ENCODE measurements around the gene KAT6B. TPM values are rescaled to one million over a fixed set of nuclear protein-coding genes. Genes with fewer than 3 reads are reported as not detected.

The KAT6B gene
- total RNA-seq, 1 donor from 2014 or later, result 21.3 TPM

- H3K4me1 ChIP-seq, result peaks cover 14% of the 10 kb centered on the region
- no peaks in the 10 kb centered on the region for H3F3A ChIP-seq (ENCODE audit: low read depth)
- H3K79me2 ChIP-seq (ENCODE audit: low read depth), result peaks cover 52% of the 10 kb centered on the region
- no peak overlapping the region for H3K4me2 ChIP-seq
- H3K9me3 ChIP-seq (ENCODE audit: low read depth), result no peaks in the 10 kb centered on the region
- TF ChIP-seq CTCF (IDR thresholded peaks at IDR 0.05) (no peak), EZH2phosphoT487 (IDR thresholded peaks at IDR 0.05) (no peak), EZH2 (IDR thresholded peaks at IDR 0.05) (no peak)
- no peak overlapping the region for H3K4me3 Mint-ChIP-seq
- no peaks in the 10 kb centered on the region for H3K27me3 Mint-ChIP-seq (ENCODE audit: insufficient read depth, low read depth)
- H3K27ac Mint-ChIP-seq, result no peak overlapping the region
- peaks cover 7% of the 10 kb centered on the region for H3K4me1 Mint-ChIP-seq
- no peak overlapping the region for H3K4me3 ChIP-seq
- H3K9ac ChIP-seq, result no peak overlapping the region
- H3K36me3 Mint-ChIP-seq, result no peaks in the 10 kb centered on the region
- no peaks in the 10 kb centered on the region for H3K9me3 Mint-ChIP-seq
- no peaks in the 10 kb centered on the region for H4K20me1 ChIP-seq (ENCODE audit: low read depth)
- no peak overlapping the region for H3K27ac ChIP-seq
- H2AFZ ChIP-seq (replicated peaks), result no peak overlapping the region
- no peaks in the 10 kb centered on the region for H3K27me3 ChIP-seq
- DNase-seq (ENCODE audit: low spot score), result no peak
- no peaks in the 10 kb centered on the region for H3K36me3 ChIP-seq
These were observed 42.1 kb downstream of the KAT6B start for GRCh38 chr10:74868392-74868977.

- Mint-ChIP-seq H3K27ac (no peak overlapping the region), H3K36me3 (no peaks in the 10 kb centered on the region)
- H3K79me2 ChIP-seq (ENCODE audit: low read depth), result peaks cover 52% of the 10 kb centered on the region
These were observed 43.2 kb downstream of the KAT6B start for GRCh38 chr10:74869635-74870034.

GRCh38 chr10:74870191-74870590 is 43.8 kb downstream of the KAT6B start:
- no peaks in the 10 kb centered on the region for H4K20me1 ChIP-seq (ENCODE audit: low read depth)
- DNase-seq (ENCODE audit: low spot score), result no peak
- no peak overlapping the region for H3K27ac ChIP-seq
- Mint-ChIP-seq H3K36me3 (no peaks in the 10 kb centered on the region), H3K27me3 (ENCODE audit: insufficient read depth, low read depth) (peaks cover 2% of the 10 kb centered on the region), H3K4me1 (peaks cover 9% of the 10 kb centered on the region), H3K4me3 (no peak overlapping the region), H3K27ac (no peak overlapping the region), H3K9me3 (no peaks in the 10 kb centered on the region)
- H3K79me2 ChIP-seq (ENCODE audit: low read depth), result peaks cover 48% of the 10 kb centered on the region
- peaks cover 14% of the 10 kb centered on the region for H3K4me1 ChIP-seq
- H2AFZ ChIP-seq (replicated peaks), result no peak overlapping the region
- H3K4me3 ChIP-seq, result no peak overlapping the region
- no peaks in the 10 kb centered on the region for H3K27me3 ChIP-seq
- H3F3A ChIP-seq (ENCODE audit: low read depth), result no peaks in the 10 kb centered on the region
- no peaks in the 10 kb centered on the region for H3K9me3 ChIP-seq (ENCODE audit: low read depth)
- no peak overlapping the region for H3K9ac ChIP-seq
- H3K4me2 ChIP-seq, result no peak overlapping the region
- TF ChIP-seq CTCF (IDR thresholded peaks at IDR 0.05) (no peak), EZH2 (IDR thresholded peaks at IDR 0.05) (no peak), EZH2phosphoT487 (IDR thresholded peaks at IDR 0.05) (no peak)
- H3K36me3 ChIP-seq, result no peaks in the 10 kb centered on the region

More at GRCh38 chr10:74869635-74870034, 43.2 kb downstream of the KAT6B start:
- Histone ChIP-seq H3K4me2 (no peak overlapping the region), H3K27ac (no peak overlapping the region), H3K9me3 (ENCODE audit: low read depth) (no peaks in the 10 kb centered on the region), H3K4me3 (no peak overlapping the region), H4K20me1 (ENCODE audit: low read depth) (no peaks in the 10 kb centered on the region), H3K9ac (no peak overlapping the region), H3F3A (ENCODE audit: low read depth) (no peaks in the 10 kb centered on the region), H3K36me3 (no peaks in the 10 kb centered on the region), H2AFZ (replicated peaks) (no peak overlapping the region), H3K4me1 (peaks cover 14% of the 10 kb centered on the region), H3K27me3 (no peaks in the 10 kb centered on the region)
- TF ChIP-seq CTCF (IDR thresholded peaks at IDR 0.05) (no peak), EZH2phosphoT487 (IDR thresholded peaks at IDR 0.05) (no peak), EZH2 (IDR thresholded peaks at IDR 0.05) (no peak)
- Mint-ChIP-seq H3K9me3 (no peaks in the 10 kb centered on the region), H3K27me3 (ENCODE audit: insufficient read depth, low read depth) (peaks cover 2% of the 10 kb centered on the region), H3K4me1 (peaks cover 7% of the 10 kb centered on the region), H3K4me3 (no peak overlapping the region)
- no peak for DNase-seq (ENCODE audit: low spot score)

Measured in neural progenitor cell (in vitro differentiated cells).